ENCODE data around the gene CCDC157.

CCDC157 gene

GRCh38 chr22:30406400-30406799 is 49.6 kb downstream of the CCDC157 start:
- Histone ChIP-seq H3K4me1 (ENCODE audit: control insufficient read depth, insufficient read depth, low read length) (peaks cover 16% of the 10 kb centered on the region), H3K27me3 (replicated peaks; ENCODE audit: control insufficient read depth, insufficient read depth, low read length) (no peaks in the 10 kb centered on the region), H3K9me3 (ENCODE audit: control insufficient read depth, low read length) (no peaks in the 10 kb centered on the region), H3K36me3 (ENCODE audit: control insufficient read depth, insufficient read depth, low read length, severe bottlenecking) (peaks cover 32% of the 10 kb centered on the region), H3K4me3 (ENCODE audit: low read length) (no peak overlapping the region), H3K9ac (ENCODE audit: low read length) (no peak overlapping the region)
- DNase-seq (ENCODE audit: low read depth): no peak

- Histone ChIP-seq H3K9me3 (ENCODE audit: control insufficient read depth, low read length) (no peaks in the 10 kb centered on the region), H3K4me1 (ENCODE audit: control insufficient read depth, insufficient read depth, low read length) (peaks cover 7% of the 10 kb centered on the region), H3K9ac (ENCODE audit: low read length) (no peak overlapping the region), H3K36me3 (ENCODE audit: control insufficient read depth, insufficient read depth, low read length, severe bottlenecking) (peaks cover 46% of the 10 kb centered on the region), H3K4me3 (ENCODE audit: low read length) (no peak overlapping the region), H3K27me3 (replicated peaks; ENCODE audit: control insufficient read depth, insufficient read depth, low read length) (no peaks in the 10 kb centered on the region)
- DNase-seq (ENCODE audit: low read depth): peak; percentile 65
These were observed 51.7 kb downstream of the CCDC157 start for GRCh38 chr22:30408388-30409102.

- H3K36me3 ChIP-seq (ENCODE audit: control insufficient read depth, insufficient read depth, low read length, severe bottlenecking): peaks cover 68% of the 10 kb centered on the region
- no peaks in the 10 kb centered on the region for H3K27me3 ChIP-seq (replicated peaks; ENCODE audit: control insufficient read depth, insufficient read depth, low read length)
- peaks cover 2% of the 10 kb centered on the region for H3K4me1 ChIP-seq (ENCODE audit: control insufficient read depth, insufficient read depth, low read length)
- no peaks in the 10 kb centered on the region for H3K9me3 ChIP-seq (ENCODE audit: control insufficient read depth, low read length)
- H3K4me3 ChIP-seq (ENCODE audit: low read length): no peak overlapping the region
- no peak overlapping the region for H3K9ac ChIP-seq (ENCODE audit: low read length)
- DNase-seq (ENCODE audit: low read depth): no peak
These were observed 55.0 kb downstream of the CCDC157 start for GRCh38 chr22:30411780-30412179.

GRCh38 chr22:30413001-30413400 is 56.2 kb downstream of the CCDC157 start:
- Histone ChIP-seq H3K4me3 (ENCODE audit: low read length) (no peak overlapping the region), H3K27me3 (replicated peaks; ENCODE audit: control insufficient read depth, insufficient read depth, low read length) (no peaks in the 10 kb centered on the region), H3K9ac (ENCODE audit: low read length) (no peak overlapping the region), H3K4me1 (ENCODE audit: control insufficient read depth, insufficient read depth, low read length) (peaks cover 2% of the 10 kb centered on the region), H3K36me3 (ENCODE audit: control insufficient read depth, insufficient read depth, low read length, severe bottlenecking) (peaks cover 67% of the 10 kb centered on the region), H3K9me3 (ENCODE audit: control insufficient read depth, low read length) (no peaks in the 10 kb centered on the region)
- DNase-seq (ENCODE audit: low read depth): no peak

DNA sequence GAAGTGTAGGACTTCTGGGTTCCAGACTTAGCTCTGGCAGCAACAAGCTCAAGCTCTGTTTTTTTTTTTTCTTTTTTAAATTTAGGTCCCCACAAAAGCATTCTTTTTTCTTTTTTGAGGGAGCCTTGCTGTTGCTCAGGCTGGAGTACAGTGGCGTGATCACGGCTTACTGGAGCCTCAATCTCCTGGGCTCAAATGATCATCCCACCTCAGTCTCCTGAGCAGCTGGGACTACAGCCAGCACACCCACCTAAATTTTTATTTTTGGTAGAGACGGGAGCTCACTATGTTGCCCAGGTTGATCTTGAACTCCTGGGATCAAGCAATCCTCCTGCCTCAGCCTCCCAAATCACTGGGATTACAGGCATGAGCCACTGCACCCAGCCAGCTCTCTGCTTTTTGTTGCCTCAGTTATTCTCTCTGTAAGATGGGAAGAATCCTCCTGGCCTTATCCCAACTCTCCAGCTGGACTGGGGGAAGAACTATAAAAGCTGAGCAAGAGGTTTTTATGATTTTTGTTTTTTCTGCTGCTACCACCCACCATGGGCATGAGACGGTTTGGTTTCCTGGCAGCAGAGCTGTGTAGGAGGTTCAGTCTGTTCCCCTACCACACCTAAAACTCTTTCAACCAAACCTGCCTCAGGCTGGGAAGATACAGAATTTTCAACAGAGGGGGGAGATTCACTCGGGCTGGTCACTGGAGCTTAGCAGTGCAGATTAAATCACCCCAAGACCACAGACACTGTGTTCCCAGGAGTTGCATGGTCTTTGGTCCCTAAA is 57.1 kb downstream of the CCDC157 start:
- DNase-seq (ENCODE audit: low read depth): no peak
- Histone ChIP-seq H3K27me3 (replicated peaks; ENCODE audit: control insufficient read depth, insufficient read depth, low read length) (no peaks in the 10 kb centered on the region), H3K9ac (ENCODE audit: low read length) (peak overlapping the region; percentile 2), H3K4me1 (ENCODE audit: control insufficient read depth, insufficient read depth, low read length) (peaks cover 2% of the 10 kb centered on the region), H3K36me3 (ENCODE audit: control insufficient read depth, insufficient read depth, low read length, severe bottlenecking) (peaks cover 70% of the 10 kb centered on the region), H3K9me3 (ENCODE audit: control insufficient read depth, low read length) (no peaks in the 10 kb centered on the region), H3K4me3 (ENCODE audit: low read length) (no peak overlapping the region)

DNA sequence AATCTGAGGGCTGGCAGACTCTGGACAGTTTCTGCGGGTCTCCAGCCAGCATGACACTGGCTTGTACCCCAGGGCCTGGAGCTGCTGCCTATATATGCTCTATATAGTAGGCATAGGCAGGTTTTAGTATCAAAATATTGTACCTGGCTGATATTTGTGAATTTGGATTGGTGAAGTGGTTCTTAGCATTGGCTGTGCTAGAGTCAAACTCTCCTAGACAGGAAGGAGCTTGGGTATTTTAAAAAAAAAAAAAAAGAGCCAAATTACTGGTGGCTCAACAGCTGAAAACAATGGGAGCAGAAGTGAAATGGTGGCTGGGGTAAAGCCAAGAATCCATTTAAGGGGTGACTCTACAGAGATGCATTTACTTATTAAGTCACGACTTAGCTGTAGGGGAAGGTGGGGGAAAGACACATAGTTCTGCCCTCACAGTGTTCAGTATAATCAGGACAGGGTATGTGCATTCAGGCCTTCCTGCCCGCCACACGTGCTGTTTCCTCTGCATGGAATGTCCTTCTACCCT is 57.8 kb downstream of the CCDC157 start:
- no peak overlapping the region for H3K4me3 ChIP-seq (ENCODE audit: low read length)
- peak overlapping the region; percentile 2 for H3K9ac ChIP-seq (ENCODE audit: low read length)
- no peaks in the 10 kb centered on the region for H3K9me3 ChIP-seq (ENCODE audit: control insufficient read depth, low read length)
- H3K36me3 ChIP-seq (ENCODE audit: control insufficient read depth, insufficient read depth, low read length, severe bottlenecking): peaks cover 75% of the 10 kb centered on the region
- no peaks in the 10 kb centered on the region for H3K27me3 ChIP-seq (replicated peaks; ENCODE audit: control insufficient read depth, insufficient read depth, low read length)
- peaks cover 5% of the 10 kb centered on the region for H3K4me1 ChIP-seq (ENCODE audit: control insufficient read depth, insufficient read depth, low read length)
- no peak for DNase-seq (ENCODE audit: low read depth)

DNA sequence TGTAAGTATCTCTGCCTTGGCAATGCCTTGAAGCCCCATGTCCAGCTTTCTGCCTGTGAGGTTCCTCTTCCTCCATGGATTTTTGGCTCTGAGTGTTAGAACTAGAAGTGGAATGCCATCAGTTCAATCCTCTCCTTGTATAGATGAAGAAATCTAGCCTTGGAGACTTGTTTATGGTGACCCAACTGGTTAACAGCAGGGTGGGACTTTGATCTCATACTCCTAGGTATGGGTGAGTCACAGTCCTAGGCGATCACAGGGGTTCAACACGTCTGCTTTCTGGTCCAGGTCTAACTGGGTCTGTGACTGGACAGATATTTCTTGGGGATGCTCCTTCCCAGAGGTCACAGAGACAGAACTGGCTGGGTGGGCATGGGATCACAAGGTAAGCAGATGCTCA is 59.6 kb downstream of the CCDC157 start:
- Histone ChIP-seq H3K4me3 (ENCODE audit: low read length) (no peak overlapping the region), H3K4me1 (ENCODE audit: control insufficient read depth, insufficient read depth, low read length) (peaks cover 19% of the 10 kb centered on the region), H3K9ac (ENCODE audit: low read length) (no peak overlapping the region), H3K9me3 (ENCODE audit: control insufficient read depth, low read length) (no peaks in the 10 kb centered on the region), H3K36me3 (ENCODE audit: control insufficient read depth, insufficient read depth, low read length, severe bottlenecking) (peaks cover 64% of the 10 kb centered on the region), H3K27me3 (replicated peaks; ENCODE audit: control insufficient read depth, insufficient read depth, low read length) (no peaks in the 10 kb centered on the region)
- no peak for DNase-seq (ENCODE audit: low read depth)

- Histone ChIP-seq H3K4me1 (ENCODE audit: control insufficient read depth, insufficient read depth, low read length) (peaks cover 24% of the 10 kb centered on the region), H3K9me3 (ENCODE audit: control insufficient read depth, low read length) (no peaks in the 10 kb centered on the region), H3K36me3 (ENCODE audit: control insufficient read depth, insufficient read depth, low read length, severe bottlenecking) (peaks cover 61% of the 10 kb centered on the region), H3K9ac (ENCODE audit: low read length) (no peak overlapping the region), H3K27me3 (replicated peaks; ENCODE audit: control insufficient read depth, insufficient read depth, low read length) (no peaks in the 10 kb centered on the region), H3K4me3 (ENCODE audit: low read length) (no peak overlapping the region)
- no peak for DNase-seq (ENCODE audit: low read depth)
These were observed 60.0 kb downstream of the CCDC157 start for GRCh38 chr22:30416837-30417236.

DNA sequence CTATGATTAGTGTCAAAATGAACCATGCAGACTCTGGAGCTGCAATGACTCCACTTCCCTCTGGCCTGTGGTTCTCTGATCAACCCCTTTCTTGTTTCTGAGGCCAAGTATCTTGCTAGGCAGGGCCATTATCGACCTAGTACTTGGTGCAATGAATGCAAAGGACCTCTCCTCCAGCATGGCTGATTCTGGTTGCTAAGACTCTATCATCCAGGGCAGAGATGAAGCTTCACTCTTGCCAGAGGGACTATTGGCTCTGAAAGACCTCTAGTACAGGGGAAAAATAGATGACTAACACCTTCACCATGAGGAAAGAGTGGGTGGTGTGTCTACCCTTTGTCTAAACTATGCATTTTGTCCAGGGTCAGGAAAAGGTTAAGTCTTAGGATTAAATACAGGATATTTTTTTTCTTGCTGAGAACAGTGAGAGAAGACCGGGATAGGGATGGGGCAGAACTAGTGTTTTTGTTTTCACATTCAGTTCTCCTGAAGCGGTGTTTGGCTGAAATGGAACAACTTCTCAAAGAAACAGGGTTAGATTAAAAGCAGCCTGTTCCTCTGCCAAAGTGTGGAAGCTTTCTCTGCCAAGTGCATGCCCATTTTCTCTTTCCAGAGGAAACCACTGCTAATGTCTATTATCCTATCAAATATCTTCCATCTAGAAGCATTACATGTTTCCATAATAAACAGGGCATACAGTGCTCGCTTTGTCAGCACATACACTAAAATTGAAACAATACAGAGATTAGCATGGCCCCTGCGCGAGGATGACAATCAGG is 63.7 kb downstream of the CCDC157 start:
- peak; percentile 86 for DNase-seq (ENCODE audit: low read depth)
- peaks cover 47% of the 10 kb centered on the region for H3K4me1 ChIP-seq (ENCODE audit: control insufficient read depth, insufficient read depth, low read length)
- H3K4me3 ChIP-seq (ENCODE audit: low read length): peak overlapping the region; percentile 15

DNA sequence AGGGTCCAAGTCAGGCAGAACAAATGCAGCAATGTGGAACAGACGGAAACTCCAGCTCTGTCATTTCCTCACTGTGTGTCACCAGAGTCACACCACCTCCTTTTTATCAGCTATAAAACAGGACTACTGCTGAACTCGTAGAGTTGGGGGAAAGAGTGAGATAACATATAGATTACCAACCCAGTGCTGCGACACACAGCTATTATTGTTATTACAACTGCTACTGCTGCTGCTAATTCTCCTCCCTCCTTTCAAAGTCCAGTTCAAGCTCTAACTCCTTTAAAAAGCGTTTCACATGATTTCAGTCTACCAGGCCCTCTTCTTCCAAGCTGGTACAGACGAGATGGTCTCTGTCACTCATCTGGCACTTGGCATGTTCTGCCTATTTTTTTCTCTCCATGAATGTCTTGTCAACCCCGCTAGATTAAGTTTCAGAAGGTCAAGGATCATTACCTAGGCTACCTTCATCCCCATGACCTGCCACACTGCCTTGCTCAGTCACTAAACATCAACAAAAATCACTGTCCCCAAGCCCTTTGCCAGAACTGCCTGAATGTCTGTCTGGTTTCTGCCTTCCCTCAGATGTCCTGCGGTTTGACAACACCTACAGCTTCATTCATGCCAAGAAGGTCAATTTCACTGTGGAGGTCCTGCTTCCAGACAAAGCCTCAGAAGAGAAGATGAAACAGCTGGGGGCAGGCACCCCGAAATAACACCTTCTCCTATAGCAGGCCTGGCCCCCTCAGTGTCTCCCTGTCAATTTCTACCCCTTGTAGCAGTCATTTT is 65.1 kb downstream of the CCDC157 start:
- H3K36me3 ChIP-seq (ENCODE audit: control insufficient read depth, insufficient read depth, low read length, severe bottlenecking): peaks cover 22% of the 10 kb centered on the region

More for the DNA sequence above, 63.7 kb downstream of the CCDC157 start:
- Histone ChIP-seq H3K27me3 (replicated peaks; ENCODE audit: control insufficient read depth, insufficient read depth, low read length) (no peaks in the 10 kb centered on the region), H3K36me3 (ENCODE audit: control insufficient read depth, insufficient read depth, low read length, severe bottlenecking) (peaks cover 36% of the 10 kb centered on the region), H3K9me3 (ENCODE audit: control insufficient read depth, low read length) (no peaks in the 10 kb centered on the region), H3K9ac (ENCODE audit: low read length) (peak overlapping the region; percentile 93)

More for the DNA sequence above, 65.1 kb downstream of the CCDC157 start:
- Histone ChIP-seq H3K4me3 (ENCODE audit: low read length) (peak overlapping the region; percentile 83), H3K4me1 (ENCODE audit: control insufficient read depth, insufficient read depth, low read length) (peaks cover 53% of the 10 kb centered on the region), H3K27me3 (replicated peaks; ENCODE audit: control insufficient read depth, insufficient read depth, low read length) (no peaks in the 10 kb centered on the region), H3K9me3 (ENCODE audit: control insufficient read depth, low read length) (no peaks in the 10 kb centered on the region), H3K9ac (ENCODE audit: low read length) (peak overlapping the region; percentile 93)
- peak; percentile 29 for DNase-seq (ENCODE audit: low read depth)
